A549 (cell line): Measurements from ENCODE around the gene FAM50B.

Source experiments
- CBX2 ChIP-seq: fragments of 200-600 bp; sonication (generic); IDR thresholded peaks from 2 replicates; pipeline ENCODE4 v1.6.1; 2016; ENCODE audit warnings: low read depth, mild to moderate bottlenecking, borderline replicate concordance
- CHD4 ChIP-seq: fragments of 200-600 bp; sonication (generic); IDR thresholded peaks from 2 replicates; pipeline ENCODE4 v1.6.1; 2016; ENCODE audit warnings: antibody characterized with exemption, mild to moderate bottlenecking, borderline replicate concordance
- CTCF ChIP-seq: fragments of >200 bp; sonication (Bioruptor Twin); formaldehyde crosslinking; IDR thresholded peaks from 3 replicates; pipeline ENCODE4 v1.5.1; 2016
- ELK1 ChIP-seq: fragments of 150-350 bp; IDR thresholded peaks from 2 replicates; pipeline ENCODE4 v1.6.1; 2014; ENCODE audit warnings: low read depth, mild to moderate bottlenecking, low read length
- EP300 ChIP-seq, 2 experiments: fragments of >200 bp; sonication (Bioruptor Twin); formaldehyde crosslinking; IDR thresholded peaks; 2 replicates in 1 of 2; 3 replicates in 1 of 2; pipeline ENCODE4 v1.6.1; 2016 to 2017
- ESRRA ChIP-seq: fragments of 150-350 bp; IDR thresholded peaks from 2 replicates; pipeline ENCODE4 v1.6.1; 2014; ENCODE audit warnings: mild to moderate bottlenecking, low read length, borderline replicate concordance
- PHF8 ChIP-seq: fragments of 200-600 bp; sonication (generic); IDR thresholded peaks from 2 replicates; pipeline ENCODE4 v1.6.1; 2016; ENCODE audit warnings: low read depth, mild to moderate bottlenecking, antibody characterized with exemption, moderate library complexity, borderline replicate concordance
- POLR2A ChIP-seq: IDR thresholded peaks from 2 replicates; pipeline ENCODE4 v1.6.1; 2012; ENCODE audit warnings: mild to moderate bottlenecking, low read length
- POLR2AphosphoS2 ChIP-seq: conservative IDR thresholded peaks from 2 replicates; pipeline ENCODE4 v1.6.1; 2012; ENCODE audit warnings: low read length, improper control_type of control experiment, inconsistent platforms
- RAD21 ChIP-seq, 2 experiments: fragments of >200 bp in 1 of 2; sonication (Bioruptor Twin) in 1 of 2; formaldehyde crosslinking in 1 of 2; IDR thresholded peaks in 1 of 2; conservative IDR thresholded peaks in 1 of 2; 2 replicates in 1 of 2; 3 replicates in 1 of 2; pipeline ENCODE4 v1.6.1; 2012 to 2018; ENCODE audit warnings: inconsistent platforms in 1 of 2
- SMC3 ChIP-seq: fragments of >200 bp; sonication (Bioruptor Twin); formaldehyde crosslinking; IDR thresholded peaks from 3 replicates; pipeline ENCODE4 v1.6.1; 2018; ENCODE audit warnings: inconsistent platforms
- USF2 ChIP-seq: fragments of 450-650 bp; IDR thresholded peaks from 2 replicates; pipeline ENCODE4 v1.6.1; 2014; ENCODE audit warnings: antibody characterized with exemption

- TF ChIP-seq EP300 (IDR thresholded peaks at IDR 0.05) (no peak), POLR2A (no peak), USF2 (no peak), CTCF (no peak), ELK1 (no peak), POLR2AphosphoS2 (no peak), SMC3 (no peak), CBX2 (no peak), ESRRA (no peak), CHD4 (no peak), PHF8 (no peak), RAD21 (conservative IDR thresholded peaks at IDR 0.05 in 1 of 2, IDR thresholded peaks at IDR 0.05 in 1 of 2) (no peak)
Measured at GRCh38 chr6:3820563-3820962, 28.6 kb upstream of the FAM50B start.
